Uterus (tissue), 2 donors: ENCODE results near the gene MRPS24.
"Not testable (repeated sequence)": the region's sequence is repeated elsewhere in the genome, so short reads cannot be mapped to it uniquely, and the experiment has no call there.

Source experiments
- CTCF ChIP-seq, 4 experiments: fragments of 200-600 bp in 2 of 4; fragments of 450-650 bp in 2 of 4; sonication (generic) in 2 of 4; IDR thresholded peaks; one replicate each; pipeline ENCODE4 v1.5.1; 2016 to 2019; ENCODE audit warnings: antibody characterized with exemption in 4 of 4, mild to moderate bottlenecking in 2 of 4, moderate library complexity in 1 of 4
- POLR2A ChIP-seq, 2 donors: fragments of 450-650 bp; IDR thresholded peaks; one replicate each; pipeline ENCODE4 v1.6.1; 2016; ENCODE audit warnings: antibody characterized with exemption in 2 of 2, mild to moderate bottlenecking in 1 of 2, moderate library complexity in 1 of 2

GRCh38 chr7:43898571-43898970 lies 29.3 kb upstream of the MRPS24 start:
- TF ChIP-seq CTCF, POLR2A (IDR thresholded peaks at IDR 0.05): not testable (repeated sequence)
